ENCODE data around the gene ADAM19.
"Not testable (repeated sequence)": the region's sequence is repeated elsewhere in the genome, so short reads cannot be mapped to it uniquely, and the experiment has no call there.

The ADAM19 gene

GRCh38 chr5:157511651-157512644 is 63.6 kb downstream of the ADAM19 start:
- DNase-seq, result peak; percentile 22

GRCh38 chr5:157510682-157511081 is 64.9 kb downstream of the ADAM19 start:
- DNase-seq, result no peak

- no peak for DNase-seq
Measured at GRCh38 chr5:157509587-157509986, 66.0 kb downstream of the ADAM19 start.

- no peak for DNase-seq
Measured at GRCh38 chr5:157509093-157509492, 66.5 kb downstream of the ADAM19 start.

GRCh38 chr5:157506981-157507780 is 68.4 kb downstream of the ADAM19 start:
- no peak for DNase-seq

- DNase-seq, result no peak
Measured at GRCh38 chr5:157506066-157506590, 69.4 kb downstream of the ADAM19 start.

GRCh38 chr5:157505496-157505895 is 70.1 kb downstream of the ADAM19 start:
- no peak for DNase-seq

GRCh38 chr5:157504053-157504452 is 71.5 kb downstream of the ADAM19 start:
- no peak for DNase-seq

- peak; percentile 40 for DNase-seq
Measured at GRCh38 chr5:157502143-157502647, 73.4 kb downstream of the ADAM19 start.

- no peak for DNase-seq
Measured at GRCh38 chr5:157497875-157498611, 77.5 kb downstream of the ADAM19 start.

- no peak for DNase-seq
Measured at GRCh38 chr5:157496864-157497263, 78.7 kb downstream of the ADAM19 start.

GRCh38 chr5:157494178-157494832 is 81.3 kb downstream of the ADAM19 start:
- DNase-seq, result peak; percentile 61

GRCh38 chr5:157492886-157493285 is 82.7 kb downstream of the ADAM19 start:
- no peak for DNase-seq

- no peak for DNase-seq
Measured at GRCh38 chr5:157491471-157491995, 84.0 kb downstream of the ADAM19 start.

GRCh38 chr5:157487358-157487757 is 88.2 kb downstream of the ADAM19 start:
- peak; percentile 72 for DNase-seq

- DNase-seq, result no peak
Measured at GRCh38 chr5:157486861-157487260, 88.7 kb downstream of the ADAM19 start.

GRCh38 chr5:157486221-157486681 is 89.3 kb downstream of the ADAM19 start:
- peak; percentile 22 for DNase-seq

- no peak for DNase-seq
Measured at GRCh38 chr5:157485811-157486210, 89.8 kb downstream of the ADAM19 start.

GRCh38 chr5:157485340-157485739 is 90.2 kb downstream of the ADAM19 start:
- no peak for DNase-seq

- DNase-seq, result peak; percentile 18
Measured at GRCh38 chr5:157484768-157485167, 90.8 kb downstream of the ADAM19 start.

GRCh38 chr5:157482702-157483101 is 92.9 kb downstream of the ADAM19 start:
- DNase-seq, result not testable (repeated sequence)

Measured in CD4-positive, alpha-beta T cell treated with Interferon gamma for 1 hour (primary cell).